ENCODE results near the gene GLG1. TPM values are rescaled to one million over a fixed set of nuclear protein-coding genes. Genes with fewer than 3 reads are reported as not detected.

GLG1 gene
- total RNA-seq, 1 experiment from 2014 or later = 135 TPM

- Histone ChIP-seq H3K79me1 (ENCODE audit: insufficient read depth, low read depth, low read length, poor library complexity, severe bottlenecking) (no peaks in the 10 kb centered on the region), H4K8ac (replicated peaks; ENCODE audit: insufficient read length, low read depth, low read length) (no peak overlapping the region), H3K23ac (ENCODE audit: insufficient read length, low read depth, low read length) (no peak overlapping the region), H3K4me1 (ENCODE audit: insufficient read depth, low read length) (no peaks in the 10 kb centered on the region), H2BK20ac (ENCODE audit: low read depth, low read length, poor library complexity, severe bottlenecking) (no peak overlapping the region), H3K9ac (ENCODE audit: extremely low read depth, insufficient read length, low read length) (no peak overlapping the region), H4K5ac (ENCODE audit: insufficient read length, low read depth, low read length) (no peak overlapping the region), H2BK120ac (ENCODE audit: low read depth, low read length, poor library complexity, severe bottlenecking) (no peak overlapping the region), H2AFZ (ENCODE audit: low read length) (no peak overlapping the region), H3K9me3 (ENCODE audit: control insufficient read depth, low read depth, low read length) (no peaks in the 10 kb centered on the region), H4K20me1 (ENCODE audit: control insufficient read depth, insufficient read depth, insufficient read length) (no peaks in the 10 kb centered on the region), H2BK12ac (ENCODE audit: insufficient read length, low read depth, low read length) (no peak overlapping the region), H3K23me2 (ENCODE audit: insufficient read length, low read depth, low read length, poor library complexity, severe bottlenecking) (no peaks in the 10 kb centered on the region), H2BK5ac (ENCODE audit: insufficient read length, low read length) (no peak overlapping the region), H3K27ac (ENCODE audit: insufficient read length, low read depth, low read length) (no peak overlapping the region), H3K4me2 (ENCODE audit: insufficient read depth, insufficient read length, low read length) (no peak overlapping the region), H3T11ph (ENCODE audit: low read length) (no peak overlapping the region), H4K91ac (ENCODE audit: insufficient read length, low read depth, low read length) (no peak overlapping the region), H3K27me3 (ENCODE audit: insufficient read depth, low read length) (no peaks in the 10 kb centered on the region), H2AK5ac (ENCODE audit: insufficient read length, low read length) (no peak overlapping the region), H3K79me2 (ENCODE audit: insufficient read depth, low read length) (no peaks in the 10 kb centered on the region), H2BK15ac (ENCODE audit: low read depth, low read length) (no peak overlapping the region), H3K14ac (ENCODE audit: insufficient read depth, low read length) (no peak overlapping the region), H3K4ac (ENCODE audit: low read depth, low read length) (no peak overlapping the region), H3K18ac (ENCODE audit: insufficient read length, low read depth, low read length) (no peak overlapping the region), H3K56ac (ENCODE audit: insufficient read length, low read depth, low read length) (no peak overlapping the region)
- WGBS (ENCODE audit: extremely low coverage, insufficient read length, low lambda C conversion rate) = no CpG with 5 or more reads among the region's 3 CpGs
- Mint-ChIP-seq H3K9me3 (no peaks in the 10 kb centered on the region), H3K27ac (no peak overlapping the region), H3K27me3 (ENCODE audit: low read depth) (no peaks in the 10 kb centered on the region), H3K36me3 (ENCODE audit: insufficient read depth in 1 of 3, low read depth in 3 of 3) (peaks cover 27 to 71% (median 48%) of the 10 kb centered on the region in 3 experiments; a peak in 6 of 7 replicates), H3K4me3 (no peak overlapping the region), H3K4me1 (peaks cover 4 to 6% of the 10 kb centered on the region in 2 experiments; a peak in 2 of 4 replicates)
- DNase-seq = no peak
- no peak for TF ChIP-seq CTCF (conservative IDR thresholded peaks at IDR 0.05)
Measured at GRCh38 chr16:74450236-74450635, 156.7 kb downstream of the GLG1 start.

Measured in H9 (cell line).